Esophagus squamous epithelium (tissue), 4 donors: ENCODE results near the gene DPY30.

ENCODE experiments used
- CTCF ChIP-seq, 6 experiments: fragments of 450-650 bp in 4 of 6; fragments of 200-600 bp in 2 of 6; sonication (generic) in 2 of 6; IDR thresholded peaks; one replicate each; pipeline ENCODE4 v1.5.1; 2016 to 2019; ENCODE audit warnings: antibody characterized with exemption in 6 of 6, mild to moderate bottlenecking in 4 of 6, moderate library complexity in 4 of 6
- POLR2A ChIP-seq, 4 donors: fragments of 450-650 bp; IDR thresholded peaks; one replicate each; pipeline ENCODE4 v1.6.1; 2017; ENCODE audit warnings: antibody characterized with exemption in 4 of 4, mild to moderate bottlenecking in 4 of 4, moderate library complexity in 3 of 4

GRCh38 chr2:31996571-31997150, 42.9 kb downstream of the DPY30 start:
- TF ChIP-seq CTCF (IDR thresholded peaks at IDR 0.05) (no peak), POLR2A (IDR thresholded peaks at IDR 0.05) (no peak)
